Pancreas (tissue), 10 donors: Measurements from ENCODE around the gene ILF2. TPM values are rescaled to one million over a fixed set of nuclear protein-coding genes. Genes with fewer than 3 reads are reported as not detected.
A peak's percentile ranks its signal among the peaks of the same experiment; 100 is the strongest.

Experiments
- ATAC-seq, 4 donors: fragments of 200-7000 bp; cut with Tn5 transposase; one replicate each; pipeline versions ENCODE4 v1.8.0 to v1.9.1; 2020; ENCODE audit warnings: mild to moderate bottlenecking in 4 of 4, moderate library complexity in 4 of 4
- DNase-seq, 6 donors: peaks; one replicate each; pipeline ENCODE4 v3.0.0-alpha.2; 2020
- FAIRE-seq: peaks from 2 replicates; lab custom pipeline; 2012; peaks lifted over from hg19 to GRCh38; lab: Jason Lieb, UNC
- H3K27ac ChIP-seq, 4 donors: fragments of 200-600 bp; sonication (generic); 1 replicate in 3 of 4; 2 replicates in 1 of 4; pipeline versions ENCODE4 v1.5.0 to v1.8.0; 2020
- H3K27me3 ChIP-seq, 4 donors: fragments of 200-600 bp; one replicate each; pipeline ENCODE4 v1.8.0; 2021
- H3K36me3 ChIP-seq, 3 donors: fragments of 200-600 bp; sonication (generic) in 1 of 3; one replicate each; pipeline versions ENCODE4 v1.5.0 to v1.8.0; 2020 to 2021
- H3K4me1 ChIP-seq, 3 donors: fragments of 200-600 bp; one replicate each; pipeline ENCODE4 v1.8.0; 2021
- H3K4me3 ChIP-seq, 4 donors: fragments of 200-600 bp; sonication (generic) in 2 of 4; one replicate each; pipeline versions ENCODE4 v1.5.0 to v1.8.0; 2020 to 2021
- H3K9me3 ChIP-seq, 4 donors: fragments of 200-600 bp; one replicate each; pipeline ENCODE4 v1.8.0; 2021
- WGBS, 2 donors: extraction: QIAGEN DNeasy Blood & Tissue Kit; methylation state at CpG; one replicate each; pipeline ENCODE4 v1.1.7; 2013; 5-methylcytosine and 5-hydroxymethylcytosine counted together
- intact Hi-C, 3 donors: fragments of 100-400 bp; cut with DNase I; formaldehyde crosslinking; loops; one replicate each; pipeline versions ENCODE4 v1.11.1 to v1.14.2; 2022
- polyA plus RNA-seq, 2 donors: library from polyadenylated mRNA; stranded (reverse); fragments of 200-250 nt; gene quantifications; one replicate each; pipeline ENCODE4 v1.2.3, GENCODE V29; 2013
- total RNA-seq, 6 donors: library from RNA; stranded (reverse); fragmentation: NEBNext Ultra II Directional in 4 of 6; extraction: Animal tissue kit (Norgen Biotek cat#: 25700) in 4 of 6; gene quantifications; one replicate each; pipeline versions ENCODE4 v1.2.1 to v1.2.4, GENCODE V29; 2021 to 2023
- TF ChIP-seq, protein P1 (sequence below), 4 donors: fragments of 200-600 bp; sonication (generic) in 3 of 4; IDR thresholded peaks; one replicate each; pipeline versions ENCODE4 v1.5.0 to v1.8.0; 2021; ENCODE audit warnings: antibody characterized with exemption in 4 of 4
- donor health status: healthy with polysubstance abuse.
- donor health status: DM: no; HTN: no; CAD: no; lungs with moderate emphysema.
- donor health status: DM: no; HTN: no; CAD: no.
- donor health status: control.
- donor health status: control.
- donor health status: Bipolar disorder and iron deficiency.
- donor health status: DM: yes; HTN: yes; CAD: no.
- donor health status: DM: no; HTN: no; CAD: no.
- donor health status: DM: no; HTN: no; CAD: no.
- donor health status: DM: yes; HTN: yes; CAD: no.

Gene ILF2
- total and polyA plus RNA-seq, 8 donors, result 25.7 to 63.2 (median 54.3) TPM

DNA sequence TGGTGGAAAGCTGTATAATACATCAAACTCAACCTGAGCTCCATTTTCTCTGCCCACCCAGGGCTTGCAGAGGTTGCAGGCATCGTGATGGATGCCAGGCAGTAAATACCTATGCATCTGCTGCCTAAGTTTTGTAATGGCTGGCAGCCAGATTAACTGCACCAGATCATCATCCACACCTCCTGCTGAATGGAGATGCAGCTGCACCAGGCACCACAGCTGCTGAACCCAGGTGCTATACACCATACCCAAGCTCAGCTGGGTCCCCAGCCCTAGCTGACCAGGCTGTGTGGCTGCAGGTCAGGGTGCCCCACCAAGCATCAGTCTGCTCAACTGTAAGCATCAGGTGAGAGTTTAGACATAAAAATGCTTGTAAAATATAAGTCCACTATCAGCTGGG, 19.0 kb downstream of the ILF2 start:
- WGBS, 2 donors, result 85 to 100% methylated on average over 1 of the region's 1 CpG
- intact Hi-C loops, result no loop called here
- H3K9me3 ChIP-seq, result no peaks in the 10 kb centered on the region
- peaks cover 30 to 41% (median 38%) of the 10 kb centered on the region in 3 donors for H3K4me1 ChIP-seq
- H3K36me3 ChIP-seq, result no peaks in the 10 kb centered on the region
- H3K4me3 ChIP-seq, result no peak overlapping the region
- no peak for ATAC-seq
- DNase-seq, result peak in 2 of 6 donors; percentile 18 to 39
- peak overlapping the region in 1 of 4 donors; percentile 71 for H3K27ac ChIP-seq
- no peaks in the 10 kb centered on the region for H3K27me3 ChIP-seq
- FAIRE-seq, result no peak
- TF ChIP-seq, protein P1, sequence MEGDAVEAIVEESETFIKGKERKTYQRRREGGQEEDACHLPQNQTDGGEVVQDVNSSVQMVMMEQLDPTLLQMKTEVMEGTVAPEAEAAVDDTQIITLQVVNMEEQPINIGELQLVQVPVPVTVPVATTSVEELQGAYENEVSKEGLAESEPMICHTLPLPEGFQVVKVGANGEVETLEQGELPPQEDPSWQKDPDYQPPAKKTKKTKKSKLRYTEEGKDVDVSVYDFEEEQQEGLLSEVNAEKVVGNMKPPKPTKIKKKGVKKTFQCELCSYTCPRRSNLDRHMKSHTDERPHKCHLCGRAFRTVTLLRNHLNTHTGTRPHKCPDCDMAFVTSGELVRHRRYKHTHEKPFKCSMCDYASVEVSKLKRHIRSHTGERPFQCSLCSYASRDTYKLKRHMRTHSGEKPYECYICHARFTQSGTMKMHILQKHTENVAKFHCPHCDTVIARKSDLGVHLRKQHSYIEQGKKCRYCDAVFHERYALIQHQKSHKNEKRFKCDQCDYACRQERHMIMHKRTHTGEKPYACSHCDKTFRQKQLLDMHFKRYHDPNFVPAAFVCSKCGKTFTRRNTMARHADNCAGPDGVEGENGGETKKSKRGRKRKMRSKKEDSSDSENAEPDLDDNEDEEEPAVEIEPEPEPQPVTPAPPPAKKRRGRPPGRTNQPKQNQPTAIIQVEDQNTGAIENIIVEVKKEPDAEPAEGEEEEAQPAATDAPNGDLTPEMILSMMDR (IDR thresholded peaks at IDR 0.05), result no peak

DNA sequence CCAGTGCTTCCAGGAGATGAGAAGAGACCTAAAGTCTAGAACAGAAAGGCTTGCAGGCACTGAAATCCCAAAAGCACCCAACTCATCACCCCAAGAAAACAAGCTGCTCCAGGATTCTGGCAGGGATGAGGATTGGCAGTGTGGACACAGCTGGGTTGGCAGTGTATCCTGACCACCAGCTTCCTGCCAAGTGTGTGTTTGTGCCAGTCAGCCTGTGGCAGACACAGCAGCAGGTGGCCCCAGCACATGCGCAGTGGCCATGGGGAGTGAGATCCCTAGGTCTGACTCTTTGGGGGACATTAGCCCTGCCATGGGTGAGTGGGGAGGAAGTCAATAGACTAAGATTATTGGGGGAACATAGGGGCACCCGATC, 20.9 kb downstream of the ILF2 start:
- peaks cover 30 to 41% (median 38%) of the 10 kb centered on the region in 3 donors for H3K4me1 ChIP-seq
- DNase-seq (peak; percentile 91 to 97 (median 95)), FAIRE-seq (no peak)

GRCh38 chr1:153649137-153649862, 21.5 kb downstream of the ILF2 start:
- WGBS, 2 donors, result 20 to 31% methylated on average over 3 of the region's 3 CpGs
- TF ChIP-seq, protein P1 (IDR thresholded peaks at IDR 0.05), result no peak
- Histone ChIP-seq H3K27me3 (no peaks in the 10 kb centered on the region), H3K4me3 (no peak overlapping the region), H3K4me1 (peaks cover 30 to 41% (median 38%) of the 10 kb centered on the region in 3 donors), H3K27ac (peak overlapping the region; percentile 51 to 81 (median 65)), H3K9me3 (no peaks in the 10 kb centered on the region), H3K36me3 (peaks cover 0 to 20% (median 16%) of the 10 kb centered on the region in 3 donors)
- intact Hi-C loops, result no loop called here
- FAIRE-seq, result no peak
- DNase-seq, result peak in 4 of 6 donors; percentile 40 to 59 (median 54)
- peak; percentile 13 to 48 (median 26) for ATAC-seq

More for the DNA sequence above, 20.9 kb downstream of the ILF2 start:
- WGBS, 2 donors, result 30 to 32% methylated on average over 2 of the region's 2 CpGs
- Histone ChIP-seq H3K27me3 (no peaks in the 10 kb centered on the region), H3K36me3 (peaks cover 0 to 14% (median 13%) of the 10 kb centered on the region in 3 donors), H3K27ac (peak overlapping the region; percentile 51 to 81 (median 65)), H3K9me3 (no peaks in the 10 kb centered on the region), H3K4me3 (no peak overlapping the region)
- intact Hi-C loops, result no loop called here
- ATAC-seq, result peak; percentile 84 to 93 (median 92)
- TF ChIP-seq, protein P1 (IDR thresholded peaks at IDR 0.05), result no peak

DNA sequence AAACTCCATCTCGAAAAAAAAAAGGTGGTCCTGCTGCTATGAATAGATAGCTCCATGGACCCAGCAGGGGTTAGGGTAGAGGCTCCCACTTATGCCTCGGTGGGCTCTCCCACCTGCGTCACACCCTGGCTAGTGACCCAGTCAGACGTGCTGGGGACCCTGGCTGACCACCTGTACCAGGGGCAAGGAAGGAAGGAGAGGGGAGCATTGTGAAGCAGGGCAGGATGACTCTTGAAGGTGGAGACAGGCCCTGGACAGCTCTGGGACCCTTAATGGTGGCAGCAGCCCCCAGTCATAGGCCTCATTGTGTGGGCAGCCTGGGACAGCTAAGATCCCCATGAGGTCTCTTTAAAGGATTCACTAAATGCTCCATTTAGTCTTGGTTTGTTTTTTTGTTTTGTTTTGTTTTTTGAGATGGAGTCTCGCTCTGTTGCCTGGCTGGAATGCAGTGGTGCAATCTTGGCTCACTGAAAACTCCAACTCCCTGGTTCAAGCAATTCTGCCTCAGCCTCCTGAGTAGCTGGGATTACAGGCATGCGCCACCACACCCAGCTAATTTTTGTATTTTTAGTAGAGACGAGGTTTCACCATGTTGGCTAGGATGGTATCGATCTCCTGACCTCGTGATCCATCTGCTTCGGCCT, 22.7 kb downstream of the ILF2 start:
- Histone ChIP-seq H3K4me3 (no peak overlapping the region), H3K4me1 (peaks cover 25 to 47% (median 42%) of the 10 kb centered on the region in 3 donors), H3K36me3 (peaks cover 3 to 26% (median 22%) of the 10 kb centered on the region in 3 donors), H3K27me3 (no peaks in the 10 kb centered on the region), H3K9me3 (no peaks in the 10 kb centered on the region), H3K27ac (peak overlapping the region in 3 of 4 donors; percentile 18 to 81 (median 73))
- intact Hi-C loops, result no loop called here
- DNase-seq (peak in 4 of 6 donors; percentile 21 to 62 (median 29)), FAIRE-seq (no peak), ATAC-seq (no peak)
- WGBS, 2 donors, result 83 to 92% methylated on average over 10 of the region's 10 CpGs
- TF ChIP-seq, protein P1 (IDR thresholded peaks at IDR 0.05), result no peak
